ENCODE data around the gene SLC25A43. TPM values are rescaled to one million over a fixed set of nuclear protein-coding genes. Genes with fewer than 3 reads are reported as not detected.
A peak's percentile ranks its signal among the peaks of the same experiment; 100 is the strongest.
"Not testable (repeated sequence)": the region's sequence is repeated elsewhere in the genome, so short reads cannot be mapped to it uniquely, and the experiment has no call there.

Gene SLC25A43
- 1 to 10 TPM; 3.9 to 6.3 (median 4.7) TPM for total RNA-seq

GRCh38 chrX:119398974-119399771, at the start of gene SLC25A43:
SLC25A43 (plus strand) TSS chrX:119399336; CDS start chrX:119399404, 68 bp downstream.
- ATAC-seq (peak; percentile 88 to 90), DNase-seq (peak; percentile 7)
- H3K4me3 Mint-ChIP-seq, result peak within 1 kb of the TSS; percentile 81
- H3K4me1 Mint-ChIP-seq (ENCODE audit: low read depth), result peaks cover 23% of the 10 kb centered on the region
- no peaks in the 10 kb centered on the region for H3K9me3 Mint-ChIP-seq
- H3K36me3 Mint-ChIP-seq (ENCODE audit: insufficient read depth), result no peaks in the 10 kb centered on the region
- H3K27me3 Mint-ChIP-seq (ENCODE audit: low read depth), result no peaks in the 10 kb centered on the region

GRCh38 chrX:119359618-119360382, 39.3 kb upstream of the SLC25A43 start:
- Mint-ChIP-seq H3K27me3 (ENCODE audit: low read depth) (peaks cover 5% of the 10 kb centered on the region), H3K9me3 (no peaks in the 10 kb centered on the region), H3K4me3 (no peak overlapping the region), H3K4me1 (ENCODE audit: low read depth) (no peaks in the 10 kb centered on the region), H3K36me3 (ENCODE audit: insufficient read depth) (no peaks in the 10 kb centered on the region)
- no peak for DNase-seq
- no peak for ATAC-seq

GRCh38 chrX:119361451-119361850, 37.7 kb upstream of the SLC25A43 start:
- not testable (repeated sequence) for H3K4me1 Mint-ChIP-seq (ENCODE audit: low read depth); ATAC-seq; DNase-seq; H3K4me3 Mint-ChIP-seq; H3K27me3 Mint-ChIP-seq (ENCODE audit: low read depth); H3K9me3 Mint-ChIP-seq; H3K36me3 Mint-ChIP-seq (ENCODE audit: insufficient read depth)

GRCh38 chrX:119362074-119362473, 37.1 kb upstream of the SLC25A43 start:
- DNase-seq; H3K27me3 Mint-ChIP-seq (ENCODE audit: low read depth); H3K36me3 Mint-ChIP-seq (ENCODE audit: insufficient read depth); ATAC-seq; H3K4me1 Mint-ChIP-seq (ENCODE audit: low read depth); H3K9me3 Mint-ChIP-seq; H3K4me3 Mint-ChIP-seq: not testable (repeated sequence)

GRCh38 chrX:119363391-119363790, 35.7 kb upstream of the SLC25A43 start:
- no peak overlapping the region for H3K4me3 Mint-ChIP-seq
- no peaks in the 10 kb centered on the region for H3K4me1 Mint-ChIP-seq (ENCODE audit: low read depth)
- H3K9me3 Mint-ChIP-seq, result no peaks in the 10 kb centered on the region
- no peaks in the 10 kb centered on the region for H3K27me3 Mint-ChIP-seq (ENCODE audit: low read depth)
- no peak for DNase-seq
- no peaks in the 10 kb centered on the region for H3K36me3 Mint-ChIP-seq (ENCODE audit: insufficient read depth)
- no peak for ATAC-seq

GRCh38 chrX:119371861-119372260, 27.3 kb upstream of the SLC25A43 start:
- H3K36me3 Mint-ChIP-seq (ENCODE audit: insufficient read depth); ATAC-seq: not testable (repeated sequence)

GRCh38 chrX:119374736-119375135, 24.4 kb upstream of the SLC25A43 start:
- Mint-ChIP-seq H3K4me3 (no peak overlapping the region), H3K9me3 (no peaks in the 10 kb centered on the region), H3K27me3 (ENCODE audit: low read depth) (peaks cover 20% of the 10 kb centered on the region), H3K36me3 (ENCODE audit: insufficient read depth) (no peaks in the 10 kb centered on the region), H3K4me1 (ENCODE audit: low read depth) (no peaks in the 10 kb centered on the region)
- no peak for ATAC-seq
- DNase-seq, result no peak

More at GRCh38 chrX:119371861-119372260, 27.3 kb upstream of the SLC25A43 start:
- H3K4me1 Mint-ChIP-seq (ENCODE audit: low read depth); H3K4me3 Mint-ChIP-seq; DNase-seq; H3K9me3 Mint-ChIP-seq: not testable (repeated sequence)
- peaks cover 18% of the 10 kb centered on the region for H3K27me3 Mint-ChIP-seq (ENCODE audit: low read depth)

- H3K9me3 Mint-ChIP-seq, result no peaks in the 10 kb centered on the region
- no peak for ATAC-seq
Measured at GRCh38 chrX:119375561-119375960, 23.6 kb upstream of the SLC25A43 start.

GRCh38 chrX:119376312-119376711, 22.8 kb upstream of the SLC25A43 start:
- Mint-ChIP-seq H3K4me3 (no peak overlapping the region), H3K9me3 (no peaks in the 10 kb centered on the region), H3K36me3 (ENCODE audit: insufficient read depth) (no peaks in the 10 kb centered on the region), H3K4me1 (ENCODE audit: low read depth) (no peaks in the 10 kb centered on the region), H3K27me3 (ENCODE audit: low read depth) (peaks cover 20% of the 10 kb centered on the region)
- ATAC-seq, result no peak
- DNase-seq, result no peak

More at GRCh38 chrX:119375561-119375960, 23.6 kb upstream of the SLC25A43 start:
- Mint-ChIP-seq H3K36me3 (ENCODE audit: insufficient read depth) (no peaks in the 10 kb centered on the region), H3K4me1 (ENCODE audit: low read depth) (no peaks in the 10 kb centered on the region), H3K4me3 (no peak overlapping the region), H3K27me3 (ENCODE audit: low read depth) (peaks cover 20% of the 10 kb centered on the region)
- no peak for DNase-seq

- Mint-ChIP-seq H3K9me3 (no peaks in the 10 kb centered on the region), H3K27me3 (ENCODE audit: low read depth) (peaks cover 2% of the 10 kb centered on the region), H3K36me3 (ENCODE audit: insufficient read depth) (no peaks in the 10 kb centered on the region), H3K4me3 (no peak overlapping the region), H3K4me1 (ENCODE audit: low read depth) (no peaks in the 10 kb centered on the region)
- no peak for DNase-seq
- ATAC-seq, result no peak
Measured at GRCh38 chrX:119381349-119381944, 17.7 kb upstream of the SLC25A43 start.

- H3K4me1 Mint-ChIP-seq (ENCODE audit: low read depth), result no peaks in the 10 kb centered on the region
- ATAC-seq (no peak), DNase-seq (no peak)
- no peaks in the 10 kb centered on the region for H3K9me3 Mint-ChIP-seq
- H3K36me3 Mint-ChIP-seq (ENCODE audit: insufficient read depth), result no peaks in the 10 kb centered on the region
- no peak overlapping the region for H3K4me3 Mint-ChIP-seq
- H3K27me3 Mint-ChIP-seq (ENCODE audit: low read depth), result peaks cover 2% of the 10 kb centered on the region
Measured at GRCh38 chrX:119382606-119383005, 16.5 kb upstream of the SLC25A43 start.

GRCh38 chrX:119386685-119387084, 12.5 kb upstream of the SLC25A43 start:
- not testable (repeated sequence) for H3K4me1 Mint-ChIP-seq (ENCODE audit: low read depth); H3K9me3 Mint-ChIP-seq; H3K36me3 Mint-ChIP-seq (ENCODE audit: insufficient read depth); H3K4me3 Mint-ChIP-seq; H3K27me3 Mint-ChIP-seq (ENCODE audit: low read depth); DNase-seq; ATAC-seq

- not testable (repeated sequence) for H3K36me3 Mint-ChIP-seq (ENCODE audit: insufficient read depth); H3K27me3 Mint-ChIP-seq (ENCODE audit: low read depth); DNase-seq; H3K4me1 Mint-ChIP-seq (ENCODE audit: low read depth); ATAC-seq; H3K9me3 Mint-ChIP-seq; H3K4me3 Mint-ChIP-seq
Measured at GRCh38 chrX:119387426-119387825, 11.7 kb upstream of the SLC25A43 start.

GRCh38 chrX:119389214-119389613, 9.9 kb upstream of the SLC25A43 start:
- Mint-ChIP-seq H3K9me3 (no peaks in the 10 kb centered on the region), H3K36me3 (ENCODE audit: insufficient read depth) (no peaks in the 10 kb centered on the region), H3K4me1 (ENCODE audit: low read depth) (no peaks in the 10 kb centered on the region), H3K4me3 (no peak overlapping the region), H3K27me3 (ENCODE audit: low read depth) (no peaks in the 10 kb centered on the region)
- no peak for ATAC-seq
- no peak for DNase-seq
